ENCODE measurements around the gene APOBR. TPM values are rescaled to one million over a fixed set of nuclear protein-coding genes. Genes with fewer than 3 reads are reported as not detected.
A peak's percentile ranks its signal among the peaks of the same experiment; 100 is the strongest.

The APOBR gene
- total and polyA plus RNA-seq, 9 of the 15 experiments (the other 6 are each of a cell fraction or from before 2014, with no cell fraction given): 0.08 to 6.1 (median 2.8) TPM; not detected in 1

GRCh38 chr16:28491230-28491969, 3.0 kb upstream of the APOBR start (continued):
- no peak for TF ChIP-seq ZNF76 (CRISPR knock-in tag; IDR thresholded peaks at IDR 0.05; ENCODE audit: borderline replicate concordance)
- peak; percentile 49 for TF ChIP-seq POLR2A (conservative IDR thresholded peaks at IDR 0.05)
- TF ChIP-seq ZBTB49 (CRISPR knock-in tag; IDR thresholded peaks at IDR 0.05; ENCODE audit: borderline replicate concordance): no peak
- TF ChIP-seq MECOM (CRISPR knock-in tag; IDR thresholded peaks at IDR 0.05): peak; percentile 68; the same call in 1 of the 2 replicates
- no peak for TF ChIP-seq ZNF217 (CRISPR knock-in tag; IDR thresholded peaks at IDR 0.05)
- TF ChIP-seq RAD21 (CRISPR knock-in tag; conservative IDR thresholded peaks at IDR 0.05 in 1 of 2, IDR thresholded peaks at IDR 0.05 in 1 of 2): peak; percentile 25 to 45; a peak in 3 of 4 replicates
- TF ChIP-seq NR2C2 (CRISPR knock-in tag; IDR thresholded peaks at IDR 0.05): peak; percentile 71
- no peak; the same call in 1 of the 2 replicates for TF ChIP-seq NR2C2 (tag; IDR thresholded peaks at IDR 0.05)
- TF ChIP-seq ARID1B (IDR thresholded peaks at IDR 0.05): 0 out of 2 replicates have a peak, but pooled peaks have one; percentile 10
- TF ChIP-seq, protein P1, sequence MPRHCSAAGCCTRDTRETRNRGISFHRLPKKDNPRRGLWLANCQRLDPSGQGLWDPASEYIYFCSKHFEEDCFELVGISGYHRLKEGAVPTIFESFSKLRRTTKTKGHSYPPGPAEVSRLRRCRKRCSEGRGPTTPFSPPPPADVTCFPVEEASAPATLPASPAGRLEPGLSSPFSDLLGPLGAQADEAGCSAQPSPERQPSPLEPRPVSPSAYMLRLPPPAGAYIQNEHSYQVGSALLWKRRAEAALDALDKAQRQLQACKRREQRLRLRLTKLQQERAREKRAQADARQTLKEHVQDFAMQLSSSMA (CRISPR knock-in tag; IDR thresholded peaks at IDR 0.05): peak; percentile 48; the same call in 1 of the 2 replicates
- 0 out of 2 replicates have a peak, but pooled peaks have one; percentile 60 for TF ChIP-seq GATAD2B (IDR thresholded peaks at IDR 0.05; ENCODE audit: borderline replicate concordance)
- TF ChIP-seq ZNF444 (CRISPR knock-in tag; IDR thresholded peaks at IDR 0.05): no peak
- TF ChIP-seq SLC30A9 (CRISPR knock-in tag; IDR thresholded peaks at IDR 0.05): no peak
- no peak for TF ChIP-seq MCM5 (IDR thresholded peaks at IDR 0.05; ENCODE audit: low read depth)
- TF ChIP-seq ZNF324 (CRISPR knock-in tag; IDR thresholded peaks at IDR 0.05): no peak
- TF ChIP-seq, protein P2, sequence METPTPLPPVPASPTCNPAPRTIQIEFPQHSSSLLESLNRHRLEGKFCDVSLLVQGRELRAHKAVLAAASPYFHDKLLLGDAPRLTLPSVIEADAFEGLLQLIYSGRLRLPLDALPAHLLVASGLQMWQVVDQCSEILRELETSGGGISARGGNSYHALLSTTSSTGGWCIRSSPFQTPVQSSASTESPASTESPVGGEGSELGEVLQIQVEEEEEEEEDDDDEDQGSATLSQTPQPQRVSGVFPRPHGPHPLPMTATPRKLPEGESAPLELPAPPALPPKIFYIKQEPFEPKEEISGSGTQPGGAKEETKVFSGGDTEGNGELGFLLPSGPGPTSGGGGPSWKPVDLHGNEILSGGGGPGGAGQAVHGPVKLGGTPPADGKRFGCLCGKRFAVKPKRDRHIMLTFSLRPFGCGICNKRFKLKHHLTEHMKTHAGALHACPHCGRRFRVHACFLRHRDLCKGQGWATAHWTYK (CRISPR knock-in tag; IDR thresholded peaks at IDR 0.05): no peak
- no peak for TF ChIP-seq CC2D1A (IDR thresholded peaks at IDR 0.05)
- no peak for TF ChIP-seq E2F3 (CRISPR knock-in tag; IDR thresholded peaks at IDR 0.05)
